ENCODE data around the gene GSG1L2.

GSG1L2 gene

DNA sequence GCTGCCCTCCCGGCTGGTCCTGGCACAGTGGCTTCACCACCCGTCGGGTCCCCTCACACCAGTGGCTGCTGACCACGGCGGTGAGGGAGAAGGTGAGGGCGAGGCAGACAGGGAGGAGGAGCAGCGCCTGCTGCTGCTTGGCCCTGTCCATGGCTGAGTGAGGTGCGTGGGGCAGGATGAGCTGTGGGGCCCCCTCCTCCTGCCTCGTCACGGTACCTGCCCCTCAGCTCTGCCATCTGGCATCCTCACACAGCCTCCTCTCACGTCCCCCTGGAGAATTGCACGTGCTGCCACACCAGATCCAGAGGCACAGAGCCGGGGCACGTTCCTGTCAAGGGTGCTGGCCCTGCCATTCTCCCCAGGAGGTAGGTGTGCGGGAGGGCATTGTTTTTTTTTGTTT, at the start of gene GSG1L2:
Gene GSG1L2 (minus strand): TSS at position 159 of the 400 bp plus-strand sequence. CDS start 8 bp downstream, at position 151.
- DNase-seq (ENCODE audit: low read depth in 2 of 2) = no peak

DNA sequence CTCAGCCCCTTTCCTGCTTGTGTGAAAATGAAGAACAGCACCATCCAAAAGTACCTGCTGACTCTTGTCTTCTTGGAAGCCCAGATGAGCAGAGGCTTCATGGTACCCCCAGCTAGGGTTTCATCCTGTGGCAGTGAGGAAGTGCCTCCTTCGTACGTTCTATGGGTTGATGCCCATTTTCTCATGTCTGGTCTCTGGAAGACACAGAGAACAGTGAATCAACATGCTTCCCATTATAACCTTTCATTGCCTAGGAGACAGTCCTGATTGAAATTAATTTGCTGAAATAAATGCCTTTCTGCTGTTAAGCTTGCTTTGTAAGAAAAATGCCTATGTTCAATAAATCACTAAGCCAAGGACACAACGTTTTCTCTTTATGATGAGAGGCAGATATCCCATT, 46.7 kb upstream of the GSG1L2 start:
- no peak for DNase-seq (ENCODE audit: low read depth in 2 of 2)

DNA sequence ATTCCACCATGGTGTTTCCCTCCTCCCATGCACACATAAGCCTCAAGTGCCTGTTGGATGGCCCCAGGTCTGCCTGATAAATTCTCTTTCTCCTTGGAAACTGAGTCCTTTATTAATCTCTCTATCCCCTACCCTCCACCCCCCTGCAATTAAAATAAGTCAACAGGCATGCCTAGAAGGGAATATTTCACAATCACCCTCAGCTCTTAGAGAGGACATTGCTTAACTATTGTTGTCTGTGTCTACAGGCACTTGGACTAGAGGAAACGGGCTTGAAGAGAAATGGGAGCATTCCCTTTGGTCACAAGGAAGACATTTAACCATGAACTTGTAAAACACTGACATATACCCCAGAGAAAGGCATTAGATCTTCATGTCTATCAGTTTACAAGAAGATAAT, 43.7 kb upstream of the GSG1L2 start:
- no peak for DNase-seq (ENCODE audit: low read depth in 2 of 2)

GRCh38 chr17:9862949-9863348, 41.1 kb upstream of the GSG1L2 start:
- no peak for DNase-seq (ENCODE audit: low read depth in 2 of 2)

DNA sequence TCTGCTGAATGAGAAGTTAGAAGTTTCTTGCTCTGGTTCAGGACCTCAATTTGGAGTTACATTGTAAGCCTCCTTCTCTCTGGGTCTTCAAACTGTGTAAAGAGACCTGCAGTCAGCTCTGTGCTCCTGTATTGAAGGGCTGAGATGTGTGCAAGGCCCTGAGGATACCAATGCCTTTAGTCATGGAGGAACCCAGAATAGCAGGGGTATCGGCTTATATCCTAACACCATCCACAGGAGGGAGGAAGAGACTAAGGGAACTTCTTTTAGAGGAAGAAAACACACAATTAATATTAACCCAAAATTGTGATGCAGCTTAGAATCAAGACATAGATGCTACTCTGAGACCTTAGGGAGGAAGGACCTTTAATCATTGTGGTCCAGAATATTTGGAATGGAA, 40.3 kb upstream of the GSG1L2 start:
- DNase-seq (ENCODE audit: low read depth in 2 of 2) = no peak

- DNase-seq (ENCODE audit: low read depth in 2 of 2) = no peak
Observed at GRCh38 chr17:9860851-9861250, 39.0 kb upstream of the GSG1L2 start.

GRCh38 chr17:9859781-9860180, 37.9 kb upstream of the GSG1L2 start:
- DNase-seq (ENCODE audit: low read depth in 2 of 2) = no peak

GRCh38 chr17:9855036-9855435, 33.2 kb upstream of the GSG1L2 start:
- no peak for DNase-seq (ENCODE audit: low read depth in 2 of 2)

DNA sequence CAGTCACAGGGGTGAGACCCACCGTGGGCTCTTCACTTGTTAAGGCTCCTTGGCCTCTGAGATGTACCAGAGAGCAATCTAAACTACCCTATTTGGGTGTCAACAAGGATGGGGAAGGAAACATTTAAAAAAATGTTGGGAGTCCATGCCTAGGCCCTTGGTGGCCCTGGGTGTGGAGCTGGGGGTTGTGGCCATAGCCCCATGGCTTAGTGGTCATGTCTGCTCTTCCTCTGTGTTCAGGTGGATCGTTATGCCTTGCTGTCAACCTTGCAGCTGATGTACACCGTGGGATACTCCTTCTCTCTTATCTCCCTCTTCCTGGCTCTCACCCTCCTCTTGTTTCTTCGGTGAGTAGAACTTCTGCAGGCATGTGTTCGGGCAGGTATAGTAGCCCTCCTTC, 32.4 kb upstream of the GSG1L2 start:
- DNase-seq (ENCODE audit: low read depth in 2 of 2) = no peak

DNA sequence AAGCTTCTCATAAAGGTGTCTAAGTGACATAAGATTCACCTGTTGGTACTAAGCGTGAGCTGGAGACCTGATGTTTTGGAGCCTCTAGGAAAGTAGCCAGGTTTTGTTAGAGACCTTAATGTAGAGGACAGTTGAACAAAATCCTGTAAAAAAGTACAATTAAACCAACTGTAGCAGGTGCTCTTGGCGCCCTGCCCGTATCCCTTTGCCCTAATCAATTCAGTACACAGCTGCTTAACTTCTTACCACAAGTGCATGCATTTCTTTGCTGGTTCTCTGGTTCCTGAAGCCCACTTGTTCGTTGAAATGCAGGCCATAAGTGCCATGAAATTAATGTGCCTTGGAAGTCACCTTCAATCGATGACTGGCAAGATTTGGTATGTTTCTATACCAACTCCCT, 28.3 kb upstream of the GSG1L2 start:
- DNase-seq (ENCODE audit: low read depth in 2 of 2) = no peak

DNA sequence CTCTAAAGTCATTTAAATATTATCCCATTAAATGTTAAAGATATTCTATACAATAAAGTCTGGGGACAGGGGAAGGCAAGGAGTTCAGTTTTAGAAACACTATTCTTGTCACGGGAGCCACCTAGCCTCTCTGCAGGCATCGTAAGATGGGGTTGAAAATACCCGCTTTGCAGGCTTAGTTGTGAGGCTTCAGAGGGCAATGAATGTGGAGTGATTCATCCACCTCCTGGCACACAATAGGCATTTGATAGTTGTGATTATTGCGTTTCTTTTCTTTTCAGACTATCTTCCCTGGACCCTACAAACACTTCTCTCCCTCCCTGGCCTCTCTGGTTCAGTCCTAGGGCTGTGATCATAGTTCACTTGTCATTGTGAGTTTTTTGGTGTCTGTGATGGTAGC, 23.4 kb upstream of the GSG1L2 start:
- DNase-seq (ENCODE audit: low read depth in 2 of 2) = no peak

DNA sequence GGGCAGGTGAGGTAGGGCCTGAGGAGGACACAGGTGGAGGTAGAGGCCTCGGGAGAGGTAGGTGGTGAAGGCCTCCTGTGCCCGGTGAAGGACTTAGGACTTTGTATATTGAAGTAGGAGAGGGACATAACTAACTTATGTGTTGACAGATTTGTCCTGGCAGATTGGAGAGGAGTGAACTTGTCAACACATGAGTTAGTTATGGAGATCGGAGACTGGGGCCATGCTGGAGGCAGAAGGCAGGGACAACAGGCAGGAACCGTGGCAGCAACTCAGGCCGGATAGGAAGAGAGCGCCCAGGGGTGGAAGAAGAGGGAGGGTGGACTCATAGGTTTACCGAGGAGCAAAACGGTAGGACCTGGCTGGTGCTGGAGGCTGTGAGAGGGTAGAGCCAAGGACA, 22.3 kb upstream of the GSG1L2 start:
- DNase-seq (ENCODE audit: low read depth in 2 of 2) = no peak

GRCh38 chr17:9843152-9844010, 21.5 kb upstream of the GSG1L2 start:
- DNase-seq (ENCODE audit: low read depth in 2 of 2) = no peak

DNA sequence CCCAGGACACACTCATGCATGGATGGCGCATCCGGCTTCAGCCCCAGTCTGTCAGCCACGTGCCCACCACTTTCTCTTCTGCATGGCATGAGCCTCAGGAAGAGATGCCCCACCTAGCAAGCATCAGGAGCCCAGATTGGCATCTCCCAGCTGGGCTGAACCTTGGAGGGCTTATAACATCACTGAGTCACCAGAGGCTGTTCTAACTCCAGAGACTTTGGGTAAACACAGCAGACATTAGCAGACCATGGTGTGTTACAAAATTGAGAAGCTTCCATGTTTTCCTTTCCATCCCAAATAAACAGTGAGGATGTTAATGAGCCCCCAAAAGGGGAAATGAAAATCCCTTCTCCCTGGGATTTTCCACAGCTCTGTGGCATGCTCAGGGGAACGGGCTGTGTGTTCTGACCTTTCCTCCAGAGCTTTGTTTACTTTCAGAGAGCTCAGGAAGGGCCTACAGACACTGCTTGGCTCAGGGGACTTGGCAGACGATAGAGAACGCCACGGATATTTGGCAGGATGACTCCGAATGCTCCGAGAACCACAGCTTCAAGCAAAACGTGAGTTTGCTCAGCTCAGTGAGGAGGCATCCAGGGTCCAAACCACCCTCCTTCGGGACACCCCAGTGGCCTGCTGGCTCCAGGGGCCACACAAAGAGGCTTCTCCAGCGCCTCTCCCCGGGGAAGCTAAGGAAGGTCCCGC, 20.3 kb upstream of the GSG1L2 start:
- no peak for DNase-seq (ENCODE audit: low read depth in 2 of 2)

GRCh38 chr17:9839433-9839832, 17.6 kb upstream of the GSG1L2 start:
- no peak for DNase-seq (ENCODE audit: low read depth in 2 of 2)

DNA sequence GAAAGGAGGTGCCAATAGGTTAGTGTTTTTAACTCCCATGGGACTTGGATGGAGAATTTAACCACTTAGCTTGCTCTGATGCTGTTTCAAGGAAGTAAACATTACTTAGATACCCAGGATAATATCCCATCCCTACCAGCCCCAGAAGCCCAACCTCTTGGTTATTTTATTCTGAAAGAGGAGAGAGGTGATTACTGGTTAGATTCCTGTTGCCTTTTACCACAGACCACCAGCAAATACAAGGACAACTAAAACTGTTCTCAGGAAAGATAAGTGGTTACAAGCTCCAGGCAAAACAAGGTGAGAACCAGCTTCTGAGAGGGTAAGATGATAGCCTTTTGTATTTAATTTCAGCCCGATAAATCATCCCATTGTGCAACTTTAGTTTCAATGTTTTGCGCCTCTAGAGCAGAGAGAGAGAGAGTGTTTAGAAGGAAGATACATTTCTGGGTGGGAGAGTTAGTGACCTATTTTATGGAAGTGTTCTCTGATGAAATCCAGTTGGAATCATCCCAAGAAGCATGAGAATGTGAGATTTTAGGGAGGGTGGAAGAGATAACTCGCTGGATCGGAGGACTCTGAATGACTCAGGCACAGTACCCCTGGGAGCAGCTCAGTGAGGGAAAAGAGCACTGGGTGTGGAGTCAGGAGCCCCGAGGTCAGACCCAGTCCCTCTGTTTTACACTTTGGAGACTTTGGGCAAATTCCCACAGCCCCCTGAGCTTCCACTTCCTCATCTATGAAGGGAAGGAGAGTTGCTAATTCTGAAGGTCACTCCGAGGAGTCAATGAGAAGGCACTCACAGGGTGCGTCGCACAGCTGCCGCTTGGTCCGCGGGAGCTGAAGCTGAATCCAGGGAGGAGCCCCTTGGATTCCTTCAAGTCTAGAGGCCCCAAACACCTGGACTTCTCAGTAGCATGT, 15.9 kb upstream of the GSG1L2 start:
- DNase-seq (ENCODE audit: low read depth in 2 of 2) = no peak

GRCh38 chr17:9833922-9834321, 12.0 kb upstream of the GSG1L2 start:
- no peak for DNase-seq (ENCODE audit: low read depth in 2 of 2)

- no peak for DNase-seq (ENCODE audit: low read depth in 2 of 2)
Observed at GRCh38 chr17:9830711-9831110, 8.8 kb upstream of the GSG1L2 start.

GRCh38 chr17:9829343-9829742, 7.5 kb upstream of the GSG1L2 start:
- no peak for DNase-seq (ENCODE audit: low read depth in 2 of 2)

GRCh38 chr17:9828296-9829295, 6.7 kb upstream of the GSG1L2 start:
- no peak for DNase-seq (ENCODE audit: low read depth in 2 of 2)

DNA sequence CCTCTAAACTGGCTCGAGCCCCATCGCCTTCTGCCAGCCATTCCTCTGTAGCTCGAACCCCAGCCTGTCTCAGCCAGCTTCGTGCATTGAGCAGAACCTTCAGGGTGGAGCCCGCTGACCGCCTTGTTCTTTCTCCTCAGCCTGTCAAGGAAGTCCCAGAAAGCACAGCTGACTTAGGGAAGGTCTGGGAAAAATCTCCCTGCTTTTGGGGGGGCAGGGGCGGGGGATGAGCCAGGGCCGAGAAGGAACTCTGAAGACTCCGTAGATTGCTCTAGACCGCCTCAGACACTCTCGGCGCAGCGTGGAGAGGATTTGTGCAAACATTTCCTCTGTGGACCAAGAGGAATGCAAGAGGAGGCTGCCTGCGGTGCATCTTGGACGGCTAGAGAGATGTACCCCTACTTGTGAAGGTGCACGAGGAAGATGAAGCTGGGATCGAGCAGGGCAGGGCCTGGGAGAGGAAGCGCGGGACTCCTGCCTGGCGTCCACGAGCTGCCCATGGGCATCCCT, 3.8 kb upstream of the GSG1L2 start, which contains the start of gene GLP2R:
Gene GLP2R (plus strand): TSS at position 284 of the 510 bp plus-strand sequence. CDS start 140 bp downstream, at position 424.
- DNase-seq (ENCODE audit: low read depth in 2 of 2) = no peak
